GM12878 (cell line): Measurements from ENCODE around the gene FNDC4. TPM values are rescaled to one million over a fixed set of nuclear protein-coding genes. Genes with fewer than 3 reads are reported as not detected.
"Not testable (repeated sequence)": the region's sequence is repeated elsewhere in the genome, so short reads cannot be mapped to it uniquely, and the experiment has no call there.

Experiments
- ATAC-seq: fragments of 200-7000 bp; cut with Tn5 transposase; 3 replicates; pipeline ENCODE4 v1.9.1; 2020; ENCODE audit warnings: mild to moderate bottlenecking, moderate library complexity
- BruUV-seq: library from RNA; stranded (reverse); fragments of 400-500 nt; replicated peaks from 2 replicates; lab custom pipeline; 2021; lab: Mats Ljungman, UMichigan
- CTCF ChIA-PET: fragments of 300-600 bp; sonication (Branson Sonifier 250); formaldehyde crosslinking; extraction: SDS; loops from one replicate; lab custom pipeline; 2021; ENCODE audit warnings: inconsistent platforms; lab: Yijun Ruan, JAX
- POLR2A ChIA-PET: fragments of 350-600 bp; formaldehyde crosslinking; extraction: SDS; loops from one replicate; lab custom pipeline; 2021; ENCODE audit warnings: inconsistent platforms; lab: Charles Lee
- RAD21 ChIA-PET: fragments of 300-600 bp; sonication (Branson Sonifier 250); formaldehyde crosslinking; loops from one replicate; lab custom pipeline; 2023; ENCODE audit warnings: antibody characterized with exemption; ENCODE audit not compliant: unreplicated experiment; lab: Charles Lee
- SMC1A ChIA-PET: fragments of 300-600 bp; sonication (Branson Sonifier 250); formaldehyde crosslinking; loops from one replicate; lab custom pipeline; 2023; ENCODE audit not compliant: unreplicated experiment, uncharacterized antibody; lab: Charles Lee
- DNase-seq: peaks from one replicate; pipeline ENCODE4 v3.0.0-alpha.2; 2011; ENCODE audit warnings: low read depth, low spot score
- FAIRE-seq: peaks from 3 replicates; lab custom pipeline; 2011; peaks lifted over from hg19 to GRCh38; lab: Jason Lieb, UNC
- H2AFZ ChIP-seq: 2 replicates; pipeline ENCODE4 v1.6.0; 2011; ENCODE audit warnings: low read depth, low read length, control low read depth; ENCODE audit not compliant: control insufficient read depth
- H3K27ac ChIP-seq: 2 replicates; pipeline ENCODE4 v1.5.1; 2011; ENCODE audit warnings: control low read depth; ENCODE audit not compliant: control insufficient read depth, insufficient read depth
- H3K27me3 ChIP-seq, 2 experiments: replicated peaks in 1 of 2; 2 replicates each; pipeline versions ENCODE4 v1.6.0 to v1.6.1; 2011; ENCODE audit warnings: low read length in 1 of 2; ENCODE audit not compliant: control insufficient read depth in 2 of 2, insufficient read depth in 2 of 2
- H3K36me3 ChIP-seq, 2 experiments: 2 replicates each; pipeline ENCODE4 v1.5.1; 2011; ENCODE audit warnings: low read length in 1 of 2; ENCODE audit not compliant: control insufficient read depth in 2 of 2, insufficient read depth in 2 of 2
- H3K4me1 ChIP-seq: 2 replicates; pipeline ENCODE4 v1.6.1; 2011; ENCODE audit warnings: mild to moderate bottlenecking, low read length, moderate library complexity, mixed read lengths; ENCODE audit not compliant: control insufficient read depth, insufficient read depth
- H3K4me2 ChIP-seq: 2 replicates; pipeline ENCODE4 v1.6.0; 2011; ENCODE audit warnings: control low read depth; ENCODE audit not compliant: control insufficient read depth, insufficient read depth
- H3K4me3 ChIP-seq: fragments of 200-600 bp; sonication (generic); 2 replicates; pipeline ENCODE4 v1.5.1; 2016
- H3K79me2 ChIP-seq: 2 replicates; pipeline ENCODE4 v1.6.0; 2011; ENCODE audit warnings: low read length; ENCODE audit not compliant: control insufficient read depth, insufficient read depth
- H3K9ac ChIP-seq: 2 replicates; pipeline ENCODE4 v1.8.0; 2011; ENCODE audit warnings: low read length, control low read depth, mixed read lengths; ENCODE audit not compliant: control insufficient read depth, insufficient read depth
- H3K9me3 ChIP-seq: replicated peaks from 3 replicates; pipeline ENCODE4 v1.5.1; 2011; ENCODE audit warnings: mild to moderate bottlenecking, low read length; ENCODE audit not compliant: control insufficient read depth, insufficient read depth
- H4K20me1 ChIP-seq: 2 replicates; pipeline ENCODE4 v1.6.0; 2011; ENCODE audit not compliant: control insufficient read depth, insufficient read depth
- POU2F2 ChIP-seq: IDR thresholded peaks from 3 replicates; pipeline ENCODE4 v1.6.1; 2011; ENCODE audit warnings: low read depth, mild to moderate bottlenecking, low read length, borderline replicate concordance
- SP1 ChIP-seq: IDR thresholded peaks from one replicate; pipeline ENCODE4 v1.6.1; 2011; ENCODE audit warnings: low read depth, low read length
- TCF12 ChIP-seq: IDR thresholded peaks from 2 replicates; pipeline ENCODE4 v1.6.1; 2011; ENCODE audit warnings: low read depth, mild to moderate bottlenecking, low read length
- ZNF207 ChIP-seq: fragments of 450-650 bp; IDR thresholded peaks from 2 replicates; pipeline ENCODE4 v1.6.1; 2014; ENCODE audit warnings: antibody characterized with exemption, mild to moderate bottlenecking, borderline replicate concordance
- ZNF24 ChIP-seq: fragments of 450-650 bp; IDR thresholded peaks from 2 replicates; pipeline ENCODE4 v1.6.1; 2017; ENCODE audit warnings: antibody characterized with exemption, mild to moderate bottlenecking
- WGBS: methylation state at CpG from one replicate; pipeline ENCODE4 v1.1.6; 2016; ENCODE audit warnings: low lambda C conversion rate; ENCODE audit not compliant: insufficient replicate concordance, insufficient coverage; ENCODE audit errors: missing lambda C conversion rate; 5-methylcytosine and 5-hydroxymethylcytosine counted together
- in situ Hi-C: fragments of 300-500 bp; cut with MboI; formaldehyde crosslinking; loops from 9 replicates; pipeline ENCODE4 v1.14.3; 2018; ENCODE audit warnings: mixed read lengths
- intact Hi-C: fragments of 100-400 bp; cut with micrococcal nuclease; formaldehyde crosslinking; loops from one replicate; pipeline ENCODE4 v1.14.2; 2022; ENCODE audit not compliant: unreplicated experiment
- polyA plus RNA-seq, 11 experiments: library from polyadenylated mRNA; depleted of rRNA in 4 of 11; unstranded in 6 of 11; stranded (reverse) in 5 of 11; fragments of >200 nt; fragmentation: Nextera tagmentation in 4 of 11; fragmentation: Illumina TruSeq in 1 of 11; extraction: Ambion mirVana in 4 of 11; extraction: Trizol in 1 of 11; gene quantifications; 1 replicate in 1 of 11; 2 replicates in 10 of 11; pipeline versions ENCODE4 v1.2.1 to v1.2.3, GENCODE V29; 2011 to 2016; ENCODE audit warnings: inconsistent platforms in 2 of 11, missing spikeins in 2 of 11, low read depth in 1 of 11
- total RNA-seq, 4 experiments: library from RNA; depleted of rRNA in 3 of 4; stranded (reverse); fragments of >200 nt in 3 of 4; fragmentation: Illumina TruSeq in 1 of 4; extraction: Trizol in 1 of 4; gene quantifications; 2 replicates each; pipeline versions ENCODE4 v1.2.1 to v1.2.3, GENCODE V29; 2013 to 2021

Gene FNDC4
- total and polyA plus RNA-seq, 10 of the 15 experiments (the other 5 are each of a cell fraction or from before 2014, with no cell fraction given): 0.21 TPM; not detected in 9

DNA sequence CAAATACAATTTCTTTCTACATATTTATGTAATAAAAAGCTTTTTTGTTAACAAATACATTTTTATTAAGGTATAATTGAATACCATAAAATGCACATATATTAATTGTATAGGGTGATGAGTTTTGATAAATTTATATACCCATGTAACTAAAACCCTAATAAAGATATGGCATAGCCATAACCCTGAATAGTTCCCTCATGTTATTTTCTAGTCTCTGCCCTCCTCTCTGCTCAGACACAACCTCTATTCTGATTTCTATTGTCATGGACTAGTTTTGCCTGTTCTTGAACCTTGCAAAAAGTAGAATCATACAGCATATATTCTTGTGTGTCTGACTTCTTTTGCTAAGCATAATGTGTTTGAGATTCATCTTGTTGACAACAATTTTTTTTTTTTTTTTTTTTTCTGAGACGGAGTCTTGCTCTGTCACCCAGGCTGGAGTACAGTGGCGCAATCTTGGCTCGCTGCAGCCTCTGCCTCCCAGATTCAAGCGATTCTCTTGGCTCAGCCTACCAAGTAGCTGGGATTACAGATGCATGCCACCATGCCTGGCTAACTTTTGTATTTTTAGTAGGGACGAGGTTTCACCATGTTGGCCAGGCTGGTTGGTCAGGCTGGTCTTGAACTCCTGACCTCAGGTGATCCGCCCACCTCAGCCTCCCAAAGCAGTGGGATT lies 49.3 kb upstream of the FNDC4 start:
- no peaks in the 10 kb centered on the region for H3K79me2 ChIP-seq
- no peaks in the 10 kb centered on the region for H3K9me3 ChIP-seq
- no TSS peak for BruUV-seq
- no peak overlapping the region for H2AFZ ChIP-seq
- H3K9ac ChIP-seq: no peak overlapping the region
- ChIA-PET SMC1A (no interaction called here), POLR2A (interaction anchor here (0.6 kb wide), 1 partner anchor 137 kb away, joined by 6 read pairs; no protein-coding TSS in a partner anchor), CTCF (no interaction called here), RAD21 (no interaction called here)
- H3K27me3 ChIP-seq: no peaks in the 10 kb centered on the region
- TF ChIP-seq SP1 (no peak), TCF12 (no peak), ZNF207 (no peak), POU2F2 (no peak), ZNF24 (no peak)
- 82% methylated on average over 5 of the region's 6 CpGs for WGBS
- FAIRE-seq (no peak), DNase-seq (no peak), ATAC-seq (no peak)
- H3K4me1 ChIP-seq: no peaks in the 10 kb centered on the region
- H3K4me2 ChIP-seq: no peak overlapping the region
- no peaks in the 10 kb centered on the region for H4K20me1 ChIP-seq
- no peaks in the 10 kb centered on the region for H3K36me3 ChIP-seq
- no peak overlapping the region for H3K4me3 ChIP-seq
- H3K27ac ChIP-seq: no peak overlapping the region
- in situ Hi-C loops: no loop called here
- intact Hi-C loops: no loop called here

DNA sequence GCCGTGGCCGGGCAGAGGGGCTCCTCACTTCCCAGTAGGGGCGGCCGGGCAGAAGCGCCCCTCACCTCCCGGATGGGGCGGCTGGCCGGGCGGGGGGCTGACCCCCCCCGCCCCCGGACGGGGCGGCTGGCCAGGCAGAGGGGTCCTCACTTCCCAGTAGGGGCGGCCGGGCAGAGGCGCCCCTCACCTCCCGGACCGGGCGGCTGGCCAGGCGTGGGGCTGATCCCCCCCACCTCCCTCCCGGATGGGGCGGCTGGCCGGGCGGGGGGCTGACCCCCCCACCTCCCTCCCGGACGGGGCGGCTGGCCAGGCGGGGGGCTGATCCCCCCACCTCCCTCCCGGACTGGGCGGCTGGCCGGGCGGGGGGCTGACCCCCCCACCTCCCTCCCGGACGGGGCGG lies 44.6 kb upstream of the FNDC4 start:
- BruUV-seq, H3K9ac ChIP-seq, H3K4me1 ChIP-seq, POLR2A ChIA-PET, H3K4me2 ChIP-seq, H3K4me3 ChIP-seq, H4K20me1 ChIP-seq, H3K79me2 ChIP-seq, H3K27ac ChIP-seq, RAD21 ChIA-PET, CTCF ChIA-PET, ATAC-seq, H2AFZ ChIP-seq, H3K9me3 ChIP-seq, H3K27me3 ChIP-seq, intact Hi-C loops, DNase-seq, SMC1A ChIA-PET, in situ Hi-C loops, H3K36me3 ChIP-seq, FAIRE-seq: not testable (repeated sequence)
- no CpG with 5 or more reads among the region's 35 CpGs for WGBS

DNA sequence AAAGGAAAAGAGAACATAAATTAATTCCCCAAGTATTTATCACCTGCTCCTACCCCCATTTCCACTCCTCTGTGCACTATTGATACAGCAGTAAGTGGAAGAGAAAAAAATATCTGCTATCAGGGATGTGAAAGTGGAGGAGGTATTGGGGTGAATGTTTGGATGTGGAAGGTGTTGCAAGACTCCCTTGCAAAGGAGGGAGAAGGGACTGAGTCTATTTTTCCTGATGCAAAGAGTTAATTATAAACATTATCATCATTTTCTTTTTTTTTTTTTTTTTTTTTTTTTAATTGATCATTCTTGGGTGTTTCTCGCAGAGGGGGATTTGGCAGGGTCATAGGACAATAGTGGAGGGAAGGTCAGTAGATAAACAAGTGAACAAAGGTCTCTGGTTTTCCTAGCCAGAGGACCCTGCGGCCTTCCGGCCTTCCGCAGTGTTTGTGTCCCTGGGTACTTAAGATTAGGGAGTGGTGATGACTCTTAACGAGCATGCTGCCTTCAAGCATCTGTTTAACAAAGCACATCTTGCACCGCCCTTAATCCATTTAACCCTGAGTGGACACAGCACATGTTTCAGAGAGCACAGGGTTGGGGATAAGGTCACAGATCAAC lies 43.9 kb upstream of the FNDC4 start:
- H3K9me3 ChIP-seq, H3K4me1 ChIP-seq, H3K27me3 ChIP-seq, RAD21 ChIA-PET, H3K4me3 ChIP-seq, in situ Hi-C loops, H2AFZ ChIP-seq, H3K9ac ChIP-seq, intact Hi-C loops, DNase-seq, BruUV-seq, SMC1A ChIA-PET, H3K27ac ChIP-seq, CTCF ChIA-PET, FAIRE-seq, H3K4me2 ChIP-seq, H4K20me1 ChIP-seq, H3K79me2 ChIP-seq, ATAC-seq, H3K36me3 ChIP-seq, POLR2A ChIA-PET: not testable (repeated sequence)
- 72% methylated on average over 4 of the region's 6 CpGs for WGBS
